Naive B cell (primary cell): ENCODE data around the gene PTPRCAP. TPM values are rescaled to one million over a fixed set of nuclear protein-coding genes. Genes with fewer than 3 reads are reported as not detected.
"Not testable (repeated sequence)": the region's sequence is repeated elsewhere in the genome, so short reads cannot be mapped to it uniquely, and the experiment has no call there.

ENCODE experiments used
- ATAC-seq, 2 donors: fragments of 150-1000 bp; cut with Tn5 transposase; 2 replicates each; pipeline ENCODE4 v1.10.0; 2021; ENCODE audit warnings: low read depth in 2 of 2, mild to moderate bottlenecking in 2 of 2, moderate library complexity in 2 of 2
- DNase-seq: peaks from one replicate; pipeline ENCODE4 v3.0.0; 2022
- H3K27ac Mint-ChIP-seq, 6 donors: one replicate each; pipeline ENCODE4 v1.8.0; 2020 to 2022; ENCODE audit warnings: mild to moderate bottlenecking in 6 of 6, mixed read lengths in 6 of 6, moderate library complexity in 5 of 6, inconsistent platforms in 2 of 6
- H3K27me3 Mint-ChIP-seq, 3 donors: one replicate each; pipeline ENCODE4 v1.8.0; 2021 to 2022; ENCODE audit warnings: mixed read lengths in 3 of 3, mild to moderate bottlenecking in 1 of 3
- H3K36me3 Mint-ChIP-seq, 2 donors: one replicate each; pipeline ENCODE4 v1.8.0; 2020 to 2022; ENCODE audit warnings: mixed read lengths in 2 of 2, inconsistent platforms in 1 of 2, mild to moderate bottlenecking in 1 of 2
- H3K4me1 Mint-ChIP-seq, 3 donors: one replicate each; pipeline ENCODE4 v1.8.0; 2020 to 2022; ENCODE audit warnings: mixed read lengths in 3 of 3, inconsistent platforms in 1 of 3, mild to moderate bottlenecking in 1 of 3, moderate library complexity in 1 of 3
- H3K4me3 Mint-ChIP-seq, 8 donors: one replicate each; pipeline ENCODE4 v1.8.0; 2020 to 2022; ENCODE audit warnings: mild to moderate bottlenecking in 8 of 8, mixed read lengths in 8 of 8, moderate library complexity in 8 of 8, inconsistent platforms in 2 of 8
- H3K9me3 Mint-ChIP-seq, 7 donors: one replicate each; pipeline ENCODE4 v1.8.0; 2020 to 2022; ENCODE audit warnings: mixed read lengths in 7 of 7, mild to moderate bottlenecking in 5 of 7, inconsistent platforms in 2 of 7, moderate library complexity in 1 of 7
- polyA plus RNA-seq, 6 donors: library from polyadenylated mRNA; unstranded; fragments of 300-500 nt; fragmentation: Illumina TruSeq; gene quantifications; one replicate each; pipeline ENCODE4 v1.2.3, GENCODE V29; 2021; ENCODE audit warnings: low read depth in 6 of 6

The PTPRCAP gene
- polyA plus RNA-seq, 6 donors from 2014 or later = 953 to 1,146 (median 1,009) TPM

- H3K9me3 Mint-ChIP-seq = no peaks in the 10 kb centered on the region
- H3K27ac Mint-ChIP-seq = peak overlapping the region in 2 of 6 donors; percentile 91 to 95
- H3K4me1 Mint-ChIP-seq = peaks cover 48 to 78% (median 77%) of the 10 kb centered on the region in 3 donors
- DNase-seq (no peak), ATAC-seq (no peak)
- H3K27me3 Mint-ChIP-seq = no peaks in the 10 kb centered on the region
- peak overlapping the region; percentile 80 to 98 (median 95) for H3K4me3 Mint-ChIP-seq
- peaks cover 4 to 16% of the 10 kb centered on the region in 2 donors for H3K36me3 Mint-ChIP-seq
Observed at GRCh38 chr11:67405196-67405567, 32.3 kb downstream of the PTPRCAP start.

- peaks cover 4 to 16% of the 10 kb centered on the region in 2 donors for H3K36me3 Mint-ChIP-seq
- ATAC-seq (no peak), DNase-seq (no peak)
- H3K4me3 Mint-ChIP-seq = peak overlapping the region; percentile 87 to 98 (median 96)
- peak overlapping the region in 4 of 6 donors; percentile 66 to 95 (median 86) for H3K27ac Mint-ChIP-seq
- H3K4me1 Mint-ChIP-seq = peaks cover 42 to 78% (median 72%) of the 10 kb centered on the region in 3 donors
- H3K27me3 Mint-ChIP-seq = no peaks in the 10 kb centered on the region
- no peaks in the 10 kb centered on the region for H3K9me3 Mint-ChIP-seq
Observed at GRCh38 chr11:67404515-67405195, 32.8 kb downstream of the PTPRCAP start.

- Mint-ChIP-seq H3K36me3 (peaks cover 4 to 16% of the 10 kb centered on the region in 2 donors), H3K4me3 (peak overlapping the region; percentile 87 to 98 (median 96))
- not testable (repeated sequence) for ATAC-seq
Observed at GRCh38 chr11:67403085-67403484, 34.4 kb downstream of the PTPRCAP start.

GRCh38 chr11:67402192-67402839 is 35.2 kb downstream of the PTPRCAP start:
- ATAC-seq, DNase-seq, H3K27me3 Mint-ChIP-seq, H3K9me3 Mint-ChIP-seq: not testable (repeated sequence)
- Mint-ChIP-seq H3K36me3 (peaks cover 4 to 16% of the 10 kb centered on the region in 2 donors), H3K4me3 (peak overlapping the region; percentile 87 to 98 (median 94)), H3K4me1 (peaks cover 34 to 79% (median 58%) of the 10 kb centered on the region in 3 donors), H3K27ac (peak overlapping the region in 5 of 6 donors; percentile 84 to 95 (median 88))

More at GRCh38 chr11:67403085-67403484, 34.4 kb downstream of the PTPRCAP start:
- not testable (repeated sequence) for H3K27me3 Mint-ChIP-seq, H3K9me3 Mint-ChIP-seq, DNase-seq
- Mint-ChIP-seq H3K27ac (peak overlapping the region; percentile 88 to 97 (median 94)), H3K4me1 (peaks cover 35 to 80% (median 58%) of the 10 kb centered on the region in 3 donors)

GRCh38 chr11:67401495-67402191 is 35.8 kb downstream of the PTPRCAP start, which contains the start of gene PPP1CA:
PPP1CA (minus strand) TSS chr11:67401858; CDS start chr11:67401782, 76 bp downstream.
- H3K27me3 Mint-ChIP-seq = no peaks in the 10 kb centered on the region
- DNase-seq (peak; percentile 91), ATAC-seq (peak; percentile 73 to 75)
- H3K4me3 Mint-ChIP-seq = peak within 1 kb of the TSS; percentile 87 to 98 (median 94)
- peak within 1 kb of the TSS; percentile 79 to 96 (median 91) for H3K27ac Mint-ChIP-seq
- H3K4me1 Mint-ChIP-seq = peaks cover 33 to 78% (median 57%) of the 10 kb centered on the region in 3 donors
- H3K36me3 Mint-ChIP-seq = peaks cover 4 to 15% of the 10 kb centered on the region in 2 donors
- H3K9me3 Mint-ChIP-seq = no peaks in the 10 kb centered on the region

GRCh38 chr11:67400942-67401494 is 36.5 kb downstream of the PTPRCAP start:
- peak overlapping the region in 3 of 6 donors; percentile 61 to 79 (median 61) for H3K27ac Mint-ChIP-seq
- H3K4me3 Mint-ChIP-seq = peak overlapping the region; percentile 81 to 98 (median 90)
- no peaks in the 10 kb centered on the region for H3K27me3 Mint-ChIP-seq
- H3K36me3 Mint-ChIP-seq = peaks cover 4 to 9% of the 10 kb centered on the region in 2 donors
- ATAC-seq = peak; percentile 4 to 7
- no peaks in the 10 kb centered on the region for H3K9me3 Mint-ChIP-seq
- H3K4me1 Mint-ChIP-seq = peaks cover 31 to 76% (median 56%) of the 10 kb centered on the region in 3 donors
- DNase-seq = no peak

GRCh38 chr11:67400251-67400941 is 37.1 kb downstream of the PTPRCAP start:
- peak overlapping the region in 5 of 6 donors; percentile 20 to 79 (median 61) for H3K27ac Mint-ChIP-seq
- peaks cover 4 to 9% of the 10 kb centered on the region in 2 donors for H3K36me3 Mint-ChIP-seq
- no peak for DNase-seq
- no peaks in the 10 kb centered on the region for H3K27me3 Mint-ChIP-seq
- no peaks in the 10 kb centered on the region for H3K9me3 Mint-ChIP-seq
- peak overlapping the region; percentile 81 to 98 (median 90) for H3K4me3 Mint-ChIP-seq
- no peak for ATAC-seq
- peaks cover 31 to 71% (median 51%) of the 10 kb centered on the region in 3 donors for H3K4me1 Mint-ChIP-seq

GRCh38 chr11:67398661-67399563 is 38.6 kb downstream of the PTPRCAP start:
- Mint-ChIP-seq H3K4me3 (peak overlapping the region in 6 of 8 donors; percentile 32 to 98 (median 83)), H3K27ac (peak overlapping the region in 1 of 6 donors; percentile 12)

GRCh38 chr11:67397986-67398660 is 39.4 kb downstream of the PTPRCAP start:
- H3K27me3 Mint-ChIP-seq = no peaks in the 10 kb centered on the region
- DNase-seq (no peak), ATAC-seq (no peak)
- peak overlapping the region in 5 of 8 donors; percentile 31 to 69 (median 45) for H3K4me3 Mint-ChIP-seq
- peaks cover 24 to 60% (median 41%) of the 10 kb centered on the region in 3 donors for H3K4me1 Mint-ChIP-seq
- H3K27ac Mint-ChIP-seq = peak overlapping the region in 3 of 6 donors; percentile 4 to 12 (median 11)
- peaks cover 0 to 4% of the 10 kb centered on the region in 2 donors for H3K36me3 Mint-ChIP-seq
- no peaks in the 10 kb centered on the region for H3K9me3 Mint-ChIP-seq

More at GRCh38 chr11:67398661-67399563, 38.6 kb downstream of the PTPRCAP start:
- ATAC-seq (no peak), DNase-seq (no peak)
- Mint-ChIP-seq H3K9me3 (no peaks in the 10 kb centered on the region), H3K4me1 (peaks cover 26 to 61% (median 41%) of the 10 kb centered on the region in 3 donors), H3K36me3 (peaks cover 4 to 6% of the 10 kb centered on the region in 2 donors), H3K27me3 (no peaks in the 10 kb centered on the region)

GRCh38 chr11:67397536-67397935 is 39.9 kb downstream of the PTPRCAP start:
- peak overlapping the region in 4 of 8 donors; percentile 31 to 69 (median 52) for H3K4me3 Mint-ChIP-seq
- H3K9me3 Mint-ChIP-seq = no peaks in the 10 kb centered on the region
- peaks cover 28 to 60% (median 44%) of the 10 kb centered on the region in 3 donors for H3K4me1 Mint-ChIP-seq
- no peaks in the 10 kb centered on the region for H3K27me3 Mint-ChIP-seq
- ATAC-seq (no peak), DNase-seq (no peak)
- H3K27ac Mint-ChIP-seq = peak overlapping the region in 1 of 6 donors; percentile 58
- peaks cover 0 to 4% of the 10 kb centered on the region in 2 donors for H3K36me3 Mint-ChIP-seq
